H1 (cell line): ENCODE results near the gene RNF214. TPM values are rescaled to one million over a fixed set of nuclear protein-coding genes. Genes with fewer than 3 reads are reported as not detected.

Source experiments
- PHF8 ChIP-seq: fragments of 200-600 bp; sonication (generic); conservative IDR thresholded peaks from 2 replicates; pipeline ENCODE4 v1.7.1; 2012; ENCODE audit warnings: low read depth, mild to moderate bottlenecking, inconsistent platforms, low read length, moderate library complexity
- polyA plus RNA-seq, 7 experiments: library from polyadenylated mRNA; depleted of rRNA in 3 of 7; stranded (reverse) in 5 of 7; unstranded in 2 of 7; fragments of >200 nt in 5 of 7; fragments of 200-250 nt in 2 of 7; gene quantifications; 1 replicate in 5 of 7; 2 replicates in 1 of 7; 4 replicates in 1 of 7; pipeline versions ENCODE4 v1.2.1 to v1.2.3, GENCODE V29; 2011 to 2013; ENCODE audit warnings: missing spikeins in 2 of 7, mixed read lengths in 2 of 7
- total RNA-seq: library from RNA; stranded (reverse); fragmentation: NEBNext Ultra II Directional; extraction: Animal tissue kit (Norgen Biotek cat#: 25700); gene quantifications from 2 replicates; pipeline ENCODE4 v1.2.1, GENCODE V29; 2021

Gene RNF214
- total and polyA plus RNA-seq, 2 of the 8 experiments (the other 6 are each of a cell fraction or from before 2014, with no cell fraction given) = 34.9 to 35.6 TPM

DNA sequence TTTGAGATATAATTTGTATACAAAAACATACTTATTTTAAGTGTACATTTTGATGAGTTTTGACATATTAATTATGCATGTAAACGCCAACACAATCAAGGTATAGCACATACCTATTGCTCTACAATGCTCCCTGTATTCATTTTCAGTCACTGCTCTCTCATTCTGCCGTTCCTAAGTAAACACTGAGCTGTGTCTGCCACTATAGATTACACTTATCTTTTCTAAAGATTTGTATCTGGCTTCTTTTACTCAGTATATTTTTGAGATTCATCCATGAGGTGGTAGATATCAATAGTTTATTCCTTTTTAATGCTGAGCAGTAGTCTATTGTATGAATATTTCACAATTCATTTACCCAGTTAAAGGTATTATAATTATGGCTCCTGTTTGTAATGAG lies 33.3 kb downstream of the RNF214 start (continued):
- no peak for TF ChIP-seq PHF8
